MM.1S (cell line): ENCODE data around the gene NRXN3.

Experiments used
- DNase-seq: peaks from one replicate; pipeline ENCODE4 v3.0.0-alpha.2; 2015
- H2AFZ ChIP-seq: fragments of 300-600 bp; sonication (generic); 2 replicates; pipeline ENCODE4 v1.6.0; 2016; ENCODE audit warnings: antibody characterized with exemption, low read length
- H3F3A ChIP-seq: fragments of 300-600 bp; sonication (generic); 2 replicates; pipeline ENCODE4 v1.6.1; 2016; ENCODE audit warnings: mild to moderate bottlenecking, antibody characterized with exemption, low read length, moderate library complexity, mixed read lengths; ENCODE audit not compliant: insufficient read depth
- H3K27ac ChIP-seq: fragments of 300-600 bp; sonication (generic); 2 replicates; pipeline ENCODE4 v1.5.1; 2016; ENCODE audit warnings: mild to moderate bottlenecking, low read length
- H3K27me3 ChIP-seq: fragments of 300-600 bp; sonication (generic); replicated peaks from 2 replicates; pipeline ENCODE4 v1.6.0; 2016; ENCODE audit warnings: low read length; ENCODE audit not compliant: insufficient read depth
- H3K36me3 ChIP-seq: fragments of 300-600 bp; sonication (generic); replicated peaks from 2 replicates; pipeline ENCODE4 v1.6.1; 2016; ENCODE audit warnings: mild to moderate bottlenecking, low read length, mixed read lengths; ENCODE audit not compliant: insufficient read depth
- H3K4me1 ChIP-seq: fragments of 300-600 bp; sonication (generic); 2 replicates; pipeline ENCODE4 v1.6.1; 2016; ENCODE audit warnings: low read length, mixed read lengths
- H3K4me2 ChIP-seq: fragments of 300-600 bp; sonication (generic); 2 replicates; pipeline ENCODE4 v1.6.0; 2016; ENCODE audit warnings: low read depth, low read length
- H3K4me3 ChIP-seq: fragments of 300-600 bp; sonication (generic); 2 replicates; pipeline ENCODE4 v1.5.1; 2016; ENCODE audit warnings: low read length, mixed read lengths
- H3K79me2 ChIP-seq: fragments of 300-600 bp; sonication (generic); 2 replicates; pipeline ENCODE4 v1.6.1; 2016; ENCODE audit warnings: mixed run types, low read length, mixed read lengths
- H3K9ac ChIP-seq: fragments of 300-600 bp; sonication (generic); 2 replicates; pipeline ENCODE4 v1.6.1; 2016; ENCODE audit warnings: low read length, mixed read lengths
- H3K9me2 ChIP-seq: fragments of 300-600 bp; sonication (generic); replicated peaks from 2 replicates; pipeline ENCODE4 v1.6.1; 2016; ENCODE audit warnings: mild to moderate bottlenecking, low read length, mixed read lengths; ENCODE audit not compliant: insufficient read depth
- H3K9me3 ChIP-seq: fragments of 300-600 bp; sonication (generic); replicated peaks from 2 replicates; pipeline ENCODE4 v1.6.1; 2016; ENCODE audit warnings: mild to moderate bottlenecking, low read length, mixed read lengths; ENCODE audit not compliant: insufficient read depth
- H4K20me1 ChIP-seq: fragments of 300-600 bp; sonication (generic); 2 replicates; pipeline ENCODE4 v1.6.1; 2016; ENCODE audit warnings: mild to moderate bottlenecking, low read length, moderate library complexity, mixed read lengths; ENCODE audit not compliant: insufficient read depth
- CTCF ChIP-seq: fragments of 300-600 bp; sonication (generic); IDR thresholded peaks from 2 replicates; pipeline ENCODE4 v1.5.1; 2016; ENCODE audit warnings: antibody characterized with exemption, low read length, mixed read lengths
- EZH2 ChIP-seq: fragments of 300-600 bp; sonication (generic); optimal IDR thresholded peaks from 2 replicates; pipeline ENCODE3; 2017; ENCODE audit warnings: low read depth, mild to moderate bottlenecking, antibody characterized with exemption, low read length, mixed read lengths
- EZH2phosphoT487 ChIP-seq: fragments of 300-600 bp; sonication (generic); IDR thresholded peaks from 2 replicates; pipeline ENCODE4 v1.6.1; 2018; ENCODE audit warnings: antibody characterized with exemption, low read length

Gene NRXN3

GRCh38 chr14:79514700-79515099 is 1344.5 kb downstream of the NRXN3 start:
- Histone ChIP-seq H3K9ac (no peak overlapping the region), H3K27ac (no peak overlapping the region)

GRCh38 chr14:79515158-79515557 is 1345.0 kb downstream of the NRXN3 start:
- Histone ChIP-seq H3K79me2 (no peaks in the 10 kb centered on the region), H3K9ac (no peak overlapping the region), H3K27ac (no peak overlapping the region), H3K4me2 (no peak overlapping the region), H3K9me3 (no peaks in the 10 kb centered on the region), H3K36me3 (no peaks in the 10 kb centered on the region), H3K9me2 (no peaks in the 10 kb centered on the region), H3K4me3 (no peak overlapping the region), H3K27me3 (no peaks in the 10 kb centered on the region), H3K4me1 (no peaks in the 10 kb centered on the region), H4K20me1 (no peaks in the 10 kb centered on the region), H3F3A (no peaks in the 10 kb centered on the region), H2AFZ (no peak overlapping the region)
- TF ChIP-seq CTCF (no peak), EZH2 (no peak), EZH2phosphoT487 (no peak)
- no peak for DNase-seq

More at GRCh38 chr14:79514700-79515099, 1344.5 kb downstream of the NRXN3 start:
- H3K9me2 ChIP-seq: no peaks in the 10 kb centered on the region
- no peaks in the 10 kb centered on the region for H4K20me1 ChIP-seq
- H3K9me3 ChIP-seq: no peaks in the 10 kb centered on the region
- no peaks in the 10 kb centered on the region for H3K79me2 ChIP-seq
- no peaks in the 10 kb centered on the region for H3K36me3 ChIP-seq
- H2AFZ ChIP-seq: no peak overlapping the region
- H3F3A ChIP-seq: no peaks in the 10 kb centered on the region
- TF ChIP-seq CTCF (no peak), EZH2 (no peak), EZH2phosphoT487 (no peak)
- no peaks in the 10 kb centered on the region for H3K27me3 ChIP-seq
- no peak for DNase-seq
- H3K4me3 ChIP-seq: no peak overlapping the region
- no peaks in the 10 kb centered on the region for H3K4me1 ChIP-seq
- no peak overlapping the region for H3K4me2 ChIP-seq

GRCh38 chr14:79516009-79516408 is 1345.8 kb downstream of the NRXN3 start:
- Histone ChIP-seq H3K79me2 (no peaks in the 10 kb centered on the region), H3K4me2 (no peak overlapping the region), H3K27me3 (no peaks in the 10 kb centered on the region), H3K36me3 (no peaks in the 10 kb centered on the region), H3K9ac (no peak overlapping the region), H3K4me1 (no peaks in the 10 kb centered on the region), H3K4me3 (no peak overlapping the region), H4K20me1 (no peaks in the 10 kb centered on the region), H3F3A (no peaks in the 10 kb centered on the region), H2AFZ (no peak overlapping the region), H3K9me3 (no peaks in the 10 kb centered on the region), H3K9me2 (no peaks in the 10 kb centered on the region), H3K27ac (no peak overlapping the region)
- no peak for DNase-seq
- TF ChIP-seq CTCF (no peak), EZH2 (no peak), EZH2phosphoT487 (no peak)

- Histone ChIP-seq H3F3A (no peaks in the 10 kb centered on the region), H3K9me2 (no peaks in the 10 kb centered on the region), H3K36me3 (no peaks in the 10 kb centered on the region), H3K9ac (no peak overlapping the region), H2AFZ (no peak overlapping the region), H3K4me3 (no peak overlapping the region), H3K4me2 (no peak overlapping the region), H3K79me2 (no peaks in the 10 kb centered on the region), H4K20me1 (no peaks in the 10 kb centered on the region), H3K27me3 (no peaks in the 10 kb centered on the region), H3K4me1 (no peaks in the 10 kb centered on the region), H3K27ac (no peak overlapping the region), H3K9me3 (no peaks in the 10 kb centered on the region)
- TF ChIP-seq EZH2phosphoT487 (no peak), CTCF (no peak), EZH2 (no peak)
- DNase-seq: no peak
Measured at GRCh38 chr14:79525416-79525815, 1355.2 kb downstream of the NRXN3 start.
